PFSK-1 (cell line): ENCODE results near the gene OTUB2.

Experiments
- FOXP2 ChIP-seq: optimal IDR thresholded peaks from 2 replicates; pipeline ENCODE3; 2011; ENCODE audit warnings: borderline replicate concordance, control low read depth, inconsistent platforms; ENCODE audit not compliant: insufficient read depth; ENCODE audit errors: extremely low read length, extremely low read depth
- POLR2AphosphoS5 ChIP-seq: IDR thresholded peaks from 2 replicates; pipeline ENCODE4 v1.6.1; 2012; ENCODE audit warnings: low read depth, mild to moderate bottlenecking, control low read depth, low read length, moderate library complexity
- REST ChIP-seq, 2 experiments: IDR thresholded peaks; 2 replicates each; pipeline versions ENCODE4 v1.6.1 to v1.8.0; 2011 to 2012; ENCODE audit warnings: low read depth in 2 of 2, low read length in 2 of 2, control low read depth in 1 of 2, inconsistent platforms in 1 of 2, mild to moderate bottlenecking in 1 of 2, moderate library complexity in 1 of 2; ENCODE audit not compliant: insufficient read depth in 1 of 2
- SIN3A ChIP-seq: IDR thresholded peaks from 2 replicates; pipeline ENCODE4 v1.6.1; 2012; ENCODE audit warnings: mild to moderate bottlenecking, low read length, moderate library complexity, borderline replicate concordance; ENCODE audit not compliant: insufficient read depth
- TAF1 ChIP-seq: IDR thresholded peaks from 2 replicates; pipeline ENCODE4 v1.6.1; 2012; ENCODE audit warnings: low read length, control low read depth, borderline replicate concordance; ENCODE audit not compliant: insufficient read depth

The OTUB2 gene

DNA sequence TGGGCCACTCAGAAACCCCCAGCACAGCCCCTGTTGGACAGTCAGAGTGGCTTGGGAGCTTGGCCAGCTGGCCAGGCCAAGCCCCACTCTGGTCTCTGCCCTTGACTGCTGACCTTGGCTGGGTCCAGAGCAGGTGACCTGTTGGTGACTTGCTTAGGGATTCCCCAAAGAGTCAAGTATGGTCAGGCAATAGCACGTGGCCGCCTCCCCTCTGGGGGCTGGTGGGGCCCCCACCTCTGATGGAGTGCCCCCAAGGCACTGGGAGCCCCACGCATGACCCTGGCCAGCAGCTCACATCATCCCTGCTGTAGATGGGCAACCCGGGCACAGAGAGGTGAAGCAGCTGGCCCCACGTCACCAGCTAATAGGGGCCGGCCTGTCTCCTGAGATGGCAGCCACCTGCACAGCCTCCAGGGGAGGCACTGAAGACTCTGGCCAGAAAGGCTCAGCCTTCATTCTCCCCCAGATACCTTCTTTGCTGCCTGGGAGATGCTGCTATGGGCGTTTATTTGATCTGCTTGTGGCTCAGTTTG, 27.2 kb upstream of the OTUB2 start:
- TF ChIP-seq POLR2AphosphoS5, result no peak

GRCh38 chr14:93999573-93999972, 26.6 kb upstream of the OTUB2 start:
- TF ChIP-seq SIN3A (no peak), TAF1 (no peak), POLR2AphosphoS5 (no peak), FOXP2 (no peak), REST (IDR thresholded peaks at IDR 0.05; ENCODE audit: insufficient read depth in 1 of 2, low read depth in 2 of 2, low read length in 2 of 2) (no peak)

GRCh38 chr14:94000267-94000666, 25.9 kb upstream of the OTUB2 start:
- no peak for TF ChIP-seq POLR2AphosphoS5
- no peak for TF ChIP-seq REST (IDR thresholded peaks at IDR 0.05; ENCODE audit: insufficient read depth in 1 of 2, low read depth in 2 of 2, low read length in 2 of 2)
- no peak for TF ChIP-seq TAF1
- TF ChIP-seq SIN3A, result no peak
- no peak for TF ChIP-seq FOXP2

- TF ChIP-seq FOXP2 (no peak), TAF1 (no peak)
Observed at GRCh38 chr14:94001016-94001415, 25.1 kb upstream of the OTUB2 start.

DNA sequence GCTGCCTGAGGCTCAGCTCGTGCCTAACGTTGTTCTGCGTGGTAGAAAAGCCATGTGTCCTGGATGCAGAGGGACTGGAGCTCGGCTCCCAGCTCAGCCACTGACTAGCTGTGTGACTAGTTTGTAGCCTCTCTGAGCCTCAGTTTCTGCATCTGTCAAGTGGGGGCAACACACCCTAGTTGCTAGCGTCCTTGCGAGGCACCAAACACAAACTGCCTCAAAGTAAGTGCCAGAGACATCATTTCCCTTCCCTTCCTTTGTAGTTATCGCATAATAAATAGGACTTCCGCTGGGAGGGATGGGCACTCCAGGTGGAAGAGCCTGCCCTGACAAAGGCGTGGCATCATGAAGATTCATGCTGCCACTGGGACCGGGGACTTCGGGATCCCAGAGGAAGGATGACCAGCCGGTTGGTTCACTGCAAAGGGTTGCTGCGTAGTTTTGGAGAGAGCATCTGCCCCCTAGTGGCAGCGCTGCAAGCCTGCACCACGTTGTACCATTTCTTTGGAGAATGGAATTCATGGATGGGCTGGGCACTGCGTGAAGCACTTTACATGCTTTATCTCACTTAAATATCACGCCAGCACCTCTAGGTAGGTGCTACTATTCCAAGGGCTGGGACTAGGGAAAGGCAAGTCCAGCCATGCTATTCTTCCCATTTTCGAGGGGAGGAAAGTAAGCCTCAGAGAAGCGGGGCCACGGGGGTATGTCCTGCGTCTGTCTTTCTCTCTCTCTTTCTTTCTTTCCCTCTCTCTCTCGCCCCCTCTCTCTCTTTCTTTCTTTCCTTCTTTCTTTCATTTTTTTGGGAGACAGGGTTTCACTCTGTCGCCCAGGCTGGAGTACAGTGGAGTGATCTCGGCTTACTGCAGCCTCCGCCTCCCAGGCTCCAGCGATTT, 24.4 kb upstream of the OTUB2 start:
- TF ChIP-seq SIN3A, result no peak

GRCh38 chr14:94003397-94003796, 22.7 kb upstream of the OTUB2 start:
- no peak for TF ChIP-seq SIN3A
- TF ChIP-seq POLR2AphosphoS5, result no peak
- no peak for TF ChIP-seq REST (IDR thresholded peaks at IDR 0.05; ENCODE audit: insufficient read depth in 1 of 2, low read depth in 2 of 2, low read length in 2 of 2)
- TF ChIP-seq FOXP2, result no peak
- no peak for TF ChIP-seq TAF1

DNA sequence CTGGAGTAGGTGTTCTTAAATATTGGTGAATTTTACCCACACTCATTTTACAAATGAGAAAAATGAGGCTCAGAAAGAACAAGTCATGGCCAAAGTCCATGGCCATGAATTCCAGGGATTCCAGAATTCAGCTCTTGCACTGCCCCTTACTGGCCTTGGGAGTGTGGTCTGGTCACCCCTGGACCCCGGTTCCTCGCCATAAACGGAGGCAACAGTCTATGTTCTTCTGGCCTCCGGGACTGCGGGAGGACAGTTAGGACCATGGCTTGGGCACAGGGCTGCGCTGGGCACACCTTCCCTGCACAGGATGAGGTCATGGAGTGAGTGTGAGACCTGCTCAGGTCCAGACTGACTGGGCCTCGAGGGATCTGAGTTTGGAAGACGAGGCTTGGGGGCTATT, 22.1 kb upstream of the OTUB2 start:
- TF ChIP-seq REST (IDR thresholded peaks at IDR 0.05; ENCODE audit: insufficient read depth in 1 of 2, low read depth in 2 of 2, low read length in 2 of 2) (no peak), POLR2AphosphoS5 (no peak), FOXP2 (no peak), TAF1 (no peak), SIN3A (no peak)
